Pancreas (tissue), 10 donors: ENCODE data around the gene ANKS1B. TPM values are rescaled to one million over a fixed set of nuclear protein-coding genes. Genes with fewer than 3 reads are reported as not detected.

Source experiments
- ATAC-seq, 4 donors: fragments of 200-7000 bp; cut with Tn5 transposase; one replicate each; pipeline versions ENCODE4 v1.8.0 to v1.9.1; 2020; ENCODE audit warnings: mild to moderate bottlenecking in 4 of 4, moderate library complexity in 4 of 4
- DNase-seq, 6 donors: peaks; one replicate each; pipeline ENCODE4 v3.0.0-alpha.2; 2020
- FAIRE-seq: peaks from 2 replicates; lab custom pipeline; 2012; peaks lifted over from hg19 to GRCh38; lab: Jason Lieb, UNC
- H3K27ac ChIP-seq, 4 donors: fragments of 200-600 bp; sonication (generic); 1 replicate in 3 of 4; 2 replicates in 1 of 4; pipeline versions ENCODE4 v1.5.0 to v1.8.0; 2020
- H3K27me3 ChIP-seq, 4 donors: fragments of 200-600 bp; one replicate each; pipeline ENCODE4 v1.8.0; 2021
- H3K36me3 ChIP-seq, 3 donors: fragments of 200-600 bp; sonication (generic) in 1 of 3; one replicate each; pipeline versions ENCODE4 v1.5.0 to v1.8.0; 2020 to 2021
- H3K4me1 ChIP-seq, 3 donors: fragments of 200-600 bp; one replicate each; pipeline ENCODE4 v1.8.0; 2021
- H3K4me3 ChIP-seq, 4 donors: fragments of 200-600 bp; sonication (generic) in 2 of 4; one replicate each; pipeline versions ENCODE4 v1.5.0 to v1.8.0; 2020 to 2021
- H3K9me3 ChIP-seq, 4 donors: fragments of 200-600 bp; one replicate each; pipeline ENCODE4 v1.8.0; 2021
- WGBS, 2 donors: extraction: QIAGEN DNeasy Blood & Tissue Kit; methylation state at CpG; one replicate each; pipeline ENCODE4 v1.1.7; 2013; 5-methylcytosine and 5-hydroxymethylcytosine counted together
- intact Hi-C, 3 donors: fragments of 100-400 bp; cut with DNase I; formaldehyde crosslinking; loops; one replicate each; pipeline versions ENCODE4 v1.11.1 to v1.14.2; 2022
- polyA plus RNA-seq, 2 donors: library from polyadenylated mRNA; stranded (reverse); fragments of 200-250 nt; gene quantifications; one replicate each; pipeline ENCODE4 v1.2.3, GENCODE V29; 2013
- total RNA-seq, 6 donors: library from RNA; stranded (reverse); fragmentation: NEBNext Ultra II Directional in 4 of 6; extraction: Animal tissue kit (Norgen Biotek cat#: 25700) in 4 of 6; gene quantifications; one replicate each; pipeline versions ENCODE4 v1.2.1 to v1.2.4, GENCODE V29; 2021 to 2023
- TF ChIP-seq, protein P1 (sequence below), 4 donors: fragments of 200-600 bp; sonication (generic) in 3 of 4; IDR thresholded peaks; one replicate each; pipeline versions ENCODE4 v1.5.0 to v1.8.0; 2021; ENCODE audit warnings: antibody characterized with exemption in 4 of 4
- donor health status: healthy with polysubstance abuse.
- donor health status: DM: no; HTN: no; CAD: no; lungs with moderate emphysema.
- donor health status: DM: no; HTN: no; CAD: no.
- donor health status: control.
- donor health status: control.
- donor health status: Bipolar disorder and iron deficiency.
- donor health status: DM: yes; HTN: yes; CAD: no.
- donor health status: DM: no; HTN: no; CAD: no.
- donor health status: DM: no; HTN: no; CAD: no.
- donor health status: DM: yes; HTN: yes; CAD: no.

Gene ANKS1B
- total and polyA plus RNA-seq, 8 donors: 0.49 to 3.2 (median 1.9) TPM

DNA sequence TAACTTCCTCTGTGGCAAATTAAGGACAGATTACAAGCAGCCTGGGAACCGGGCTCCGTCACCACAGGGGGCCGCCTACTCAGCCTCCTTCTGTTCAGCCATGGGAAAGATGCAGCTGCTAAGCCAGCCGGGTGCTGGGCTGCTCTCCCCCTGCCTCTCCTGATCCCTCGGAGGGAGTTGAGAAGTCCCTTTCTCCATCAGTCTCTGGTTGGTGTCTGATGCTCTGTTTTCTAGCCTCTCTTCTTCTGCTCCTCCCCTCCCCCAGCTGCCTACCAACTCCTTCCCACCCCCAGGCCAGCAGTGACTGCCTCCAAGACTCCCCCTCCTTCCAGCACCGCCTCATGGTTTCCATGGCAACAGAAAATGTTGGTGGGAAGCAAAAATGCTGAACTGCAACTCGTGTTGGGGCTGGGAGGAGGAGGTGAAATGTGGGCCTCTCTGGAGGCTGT lies 853.0 kb downstream of the ANKS1B start:
- TF ChIP-seq, protein P1, sequence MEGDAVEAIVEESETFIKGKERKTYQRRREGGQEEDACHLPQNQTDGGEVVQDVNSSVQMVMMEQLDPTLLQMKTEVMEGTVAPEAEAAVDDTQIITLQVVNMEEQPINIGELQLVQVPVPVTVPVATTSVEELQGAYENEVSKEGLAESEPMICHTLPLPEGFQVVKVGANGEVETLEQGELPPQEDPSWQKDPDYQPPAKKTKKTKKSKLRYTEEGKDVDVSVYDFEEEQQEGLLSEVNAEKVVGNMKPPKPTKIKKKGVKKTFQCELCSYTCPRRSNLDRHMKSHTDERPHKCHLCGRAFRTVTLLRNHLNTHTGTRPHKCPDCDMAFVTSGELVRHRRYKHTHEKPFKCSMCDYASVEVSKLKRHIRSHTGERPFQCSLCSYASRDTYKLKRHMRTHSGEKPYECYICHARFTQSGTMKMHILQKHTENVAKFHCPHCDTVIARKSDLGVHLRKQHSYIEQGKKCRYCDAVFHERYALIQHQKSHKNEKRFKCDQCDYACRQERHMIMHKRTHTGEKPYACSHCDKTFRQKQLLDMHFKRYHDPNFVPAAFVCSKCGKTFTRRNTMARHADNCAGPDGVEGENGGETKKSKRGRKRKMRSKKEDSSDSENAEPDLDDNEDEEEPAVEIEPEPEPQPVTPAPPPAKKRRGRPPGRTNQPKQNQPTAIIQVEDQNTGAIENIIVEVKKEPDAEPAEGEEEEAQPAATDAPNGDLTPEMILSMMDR (IDR thresholded peaks at IDR 0.05): no peak
- Histone ChIP-seq H3K9me3 (no peaks in the 10 kb centered on the region), H3K4me3 (no peak overlapping the region), H3K27me3 (no peaks in the 10 kb centered on the region), H3K4me1 (no peaks in the 10 kb centered on the region), H3K27ac (no peak overlapping the region), H3K36me3 (no peaks in the 10 kb centered on the region)
- WGBS, 2 donors: 30 to 47% methylated on average over 7 of the region's 7 CpGs
- peak in 5 of 6 donors; percentile 32 to 48 (median 39) for DNase-seq
- peak; percentile 69 to 90 (median 84) for ATAC-seq
- intact Hi-C loops: no loop called here
- no peak for FAIRE-seq

DNA sequence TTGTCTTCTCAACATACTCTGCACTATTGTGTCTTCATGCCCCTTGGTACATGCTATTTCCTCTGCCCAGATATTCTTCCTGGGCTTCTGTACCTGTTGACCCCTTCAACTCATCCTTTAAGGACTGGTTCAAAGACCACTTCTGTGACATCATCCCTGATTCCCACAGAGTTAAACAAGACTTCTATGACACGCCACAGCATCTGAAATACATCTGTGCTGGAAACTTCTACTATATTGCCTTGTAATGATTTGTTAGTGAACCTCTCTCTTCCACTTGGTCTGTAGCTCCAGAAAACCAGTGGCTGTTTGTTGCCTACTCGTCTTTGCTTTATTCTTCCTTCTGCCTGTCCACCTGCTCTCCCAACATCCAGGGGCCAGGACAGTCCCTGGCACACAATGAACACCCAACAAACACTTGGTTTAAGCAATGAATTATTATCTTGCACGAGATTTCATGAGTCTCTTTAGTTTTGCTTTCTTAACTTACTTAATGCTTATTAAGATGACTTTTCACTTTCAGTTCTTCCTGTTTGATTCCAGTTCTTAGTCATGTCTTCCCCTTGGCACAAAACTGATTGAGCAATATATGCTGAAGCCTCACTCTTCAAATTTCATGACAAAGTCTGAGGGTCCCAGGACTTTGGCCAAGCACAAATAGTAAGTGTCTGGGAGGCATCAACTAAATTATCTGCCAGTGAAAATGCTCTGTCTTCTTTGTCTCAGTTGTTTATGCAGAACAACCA lies 853.8 kb downstream of the ANKS1B start:
- H3K27ac ChIP-seq: no peak overlapping the region
- no peak for FAIRE-seq
- intact Hi-C loops: no loop called here
- H3K27me3 ChIP-seq: no peaks in the 10 kb centered on the region
- H3K4me1 ChIP-seq: no peaks in the 10 kb centered on the region
- no peaks in the 10 kb centered on the region for H3K9me3 ChIP-seq
- 68 to 69% methylated on average over 3 of the region's 3 CpGs for WGBS, 2 donors
- ATAC-seq: peak in 2 of 4 donors; percentile 23 to 59
- TF ChIP-seq, protein P1 (IDR thresholded peaks at IDR 0.05): no peak
- H3K4me3 ChIP-seq: no peak overlapping the region
- no peaks in the 10 kb centered on the region for H3K36me3 ChIP-seq
- no peak for DNase-seq

DNA sequence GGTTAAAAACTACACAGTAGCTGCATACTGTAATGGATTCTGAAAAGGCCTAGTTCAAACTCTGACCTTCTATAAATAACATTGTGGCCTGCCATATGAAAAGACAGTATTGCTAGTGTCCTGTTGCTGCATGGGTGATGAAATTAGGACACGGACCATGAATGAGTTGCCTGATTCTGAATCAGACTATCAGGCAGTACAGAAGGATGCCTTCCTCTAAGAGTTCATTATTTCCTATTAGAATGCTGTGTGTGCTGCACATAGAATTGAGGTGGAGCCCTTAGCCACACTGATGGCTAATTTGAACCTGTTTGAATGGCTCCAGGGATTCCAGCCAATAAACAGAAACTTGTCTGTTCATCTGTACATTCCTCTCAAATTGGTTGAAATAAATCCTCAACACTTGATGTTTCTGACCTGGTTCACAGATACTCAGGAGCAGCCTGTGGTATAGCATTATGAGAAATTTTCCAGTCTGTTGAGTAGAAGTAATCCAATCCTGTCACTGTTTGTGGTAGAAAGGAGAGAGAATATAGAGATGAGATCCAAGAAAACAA lies 856.4 kb downstream of the ANKS1B start:
- ATAC-seq (no peak), DNase-seq (no peak), FAIRE-seq (no peak)
- Histone ChIP-seq H3K27ac (no peak overlapping the region), H3K4me3 (no peak overlapping the region), H3K36me3 (no peaks in the 10 kb centered on the region), H3K9me3 (no peaks in the 10 kb centered on the region), H3K27me3 (no peaks in the 10 kb centered on the region), H3K4me1 (no peaks in the 10 kb centered on the region)
- intact Hi-C loops: no loop called here
- 37 to 39% methylated on average over 1 of the region's 1 CpG for WGBS, 2 donors
- TF ChIP-seq, protein P1 (IDR thresholded peaks at IDR 0.05): no peak

DNA sequence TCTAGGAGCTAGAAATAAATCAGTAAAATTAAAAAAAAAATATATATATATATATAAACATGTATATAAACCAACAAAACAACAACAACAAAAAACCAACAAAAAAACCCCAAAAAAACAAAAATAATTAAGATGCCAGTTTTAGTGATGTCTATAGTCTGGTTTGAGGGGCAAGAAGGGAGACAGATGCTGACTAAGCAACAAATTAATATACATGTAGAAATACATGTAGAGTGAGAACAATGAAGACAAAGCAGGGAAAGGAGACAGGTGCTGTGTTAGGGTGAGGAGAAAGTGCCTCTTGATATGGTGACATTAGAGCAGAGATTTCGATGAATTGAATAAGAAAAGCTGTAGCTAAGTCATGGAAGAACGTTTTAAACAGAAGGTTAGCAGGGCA lies 861.8 kb downstream of the ANKS1B start:
- DNase-seq (no peak), FAIRE-seq (no peak), ATAC-seq (no peak)
- 30 to 45% methylated on average over 2 of the region's 2 CpGs for WGBS, 2 donors
- no peaks in the 10 kb centered on the region for H3K4me1 ChIP-seq
- no peaks in the 10 kb centered on the region for H3K9me3 ChIP-seq
- H3K27me3 ChIP-seq: no peaks in the 10 kb centered on the region
- no peak overlapping the region for H3K27ac ChIP-seq
- TF ChIP-seq, protein P1 (IDR thresholded peaks at IDR 0.05): no peak
- intact Hi-C loops: no loop called here
- H3K4me3 ChIP-seq: no peak overlapping the region
- no peaks in the 10 kb centered on the region for H3K36me3 ChIP-seq

DNA sequence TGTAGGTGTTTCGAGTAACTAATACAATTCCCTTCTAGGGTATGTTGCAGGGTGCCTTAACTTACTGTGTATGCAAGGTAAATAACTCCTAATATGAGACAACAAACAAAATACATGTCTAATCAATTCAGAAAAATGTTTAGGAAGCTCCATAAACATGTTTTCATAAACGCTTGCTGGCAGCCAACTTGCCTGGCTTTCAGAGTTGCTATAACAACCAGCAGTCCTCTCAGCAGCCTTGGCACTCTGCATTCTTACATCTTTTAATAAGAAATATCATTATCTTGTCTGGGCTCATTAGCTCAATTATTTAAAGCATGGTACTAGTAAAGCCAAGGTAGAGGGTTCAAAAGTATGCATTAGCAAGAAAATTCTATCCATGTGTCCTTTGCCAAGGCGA lies 862.2 kb downstream of the ANKS1B start:
- Histone ChIP-seq H3K9me3 (no peaks in the 10 kb centered on the region), H3K27ac (no peak overlapping the region), H3K4me3 (no peak overlapping the region), H3K4me1 (no peaks in the 10 kb centered on the region), H3K27me3 (no peaks in the 10 kb centered on the region), H3K36me3 (no peaks in the 10 kb centered on the region)
- TF ChIP-seq, protein P1 (IDR thresholded peaks at IDR 0.05): no peak
- no peak for FAIRE-seq
- 71 to 85% methylated on average over 3 of the region's 3 CpGs for WGBS, 2 donors
- intact Hi-C loops: no loop called here
- DNase-seq: no peak
- no peak for ATAC-seq
